Prostate gland (tissue), 2 donors: ENCODE results near the gene RPL35.

ENCODE experiments used
- POLR2AphosphoS5 ChIP-seq: sonication (generic); formaldehyde crosslinking; IDR thresholded peaks from one replicate; pipeline ENCODE4 v1.6.1; 2017; ENCODE audit warnings: antibody characterized with exemption
- TF ChIP-seq, protein P1 (sequence below), 4 experiments: fragments of 200-600 bp in 2 of 4; fragments of 450-650 bp in 2 of 4; sonication (generic) in 2 of 4; IDR thresholded peaks; 1 replicate in 3 of 4; 2 replicates in 1 of 4; pipeline ENCODE4 v1.5.1; 2016 to 2019; ENCODE audit warnings: antibody characterized with exemption in 4 of 4, mild to moderate bottlenecking in 2 of 4, moderate library complexity in 2 of 4

- TF ChIP-seq, protein P1, sequence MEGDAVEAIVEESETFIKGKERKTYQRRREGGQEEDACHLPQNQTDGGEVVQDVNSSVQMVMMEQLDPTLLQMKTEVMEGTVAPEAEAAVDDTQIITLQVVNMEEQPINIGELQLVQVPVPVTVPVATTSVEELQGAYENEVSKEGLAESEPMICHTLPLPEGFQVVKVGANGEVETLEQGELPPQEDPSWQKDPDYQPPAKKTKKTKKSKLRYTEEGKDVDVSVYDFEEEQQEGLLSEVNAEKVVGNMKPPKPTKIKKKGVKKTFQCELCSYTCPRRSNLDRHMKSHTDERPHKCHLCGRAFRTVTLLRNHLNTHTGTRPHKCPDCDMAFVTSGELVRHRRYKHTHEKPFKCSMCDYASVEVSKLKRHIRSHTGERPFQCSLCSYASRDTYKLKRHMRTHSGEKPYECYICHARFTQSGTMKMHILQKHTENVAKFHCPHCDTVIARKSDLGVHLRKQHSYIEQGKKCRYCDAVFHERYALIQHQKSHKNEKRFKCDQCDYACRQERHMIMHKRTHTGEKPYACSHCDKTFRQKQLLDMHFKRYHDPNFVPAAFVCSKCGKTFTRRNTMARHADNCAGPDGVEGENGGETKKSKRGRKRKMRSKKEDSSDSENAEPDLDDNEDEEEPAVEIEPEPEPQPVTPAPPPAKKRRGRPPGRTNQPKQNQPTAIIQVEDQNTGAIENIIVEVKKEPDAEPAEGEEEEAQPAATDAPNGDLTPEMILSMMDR (IDR thresholded peaks at IDR 0.05): no peak
- TF ChIP-seq POLR2AphosphoS5: no peak
These were observed 19.5 kb upstream of the RPL35 start for GRCh38 chr9:124881138-124881743.
